Trophoblast cell (in vitro differentiated cells and primary cell): ENCODE measurements around the gene ZNF358.
A peak's percentile ranks its signal among the peaks of the same experiment; 100 is the strongest.

Source experiments
- DNase-seq, 2 donors: peaks; one replicate each; pipeline ENCODE4 v3.0.0-alpha.2; 2016
- H2AFZ ChIP-seq: 2 replicates; pipeline ENCODE4 v1.6.1; 2013; ENCODE audit warnings: low read length, moderate library complexity, mild to moderate bottlenecking; ENCODE audit not compliant: insufficient read depth, poor library complexity
- H2AK5ac ChIP-seq: 2 replicates; pipeline ENCODE4 v1.6.1; 2013; ENCODE audit warnings: mild to moderate bottlenecking, low read length
- H2BK120ac ChIP-seq: 2 replicates; pipeline ENCODE4 v1.6.1; 2013; ENCODE audit warnings: low read length, mild to moderate bottlenecking, moderate library complexity; ENCODE audit not compliant: insufficient read depth, poor library complexity
- H2BK12ac ChIP-seq: 2 replicates; pipeline ENCODE4 v1.6.1; 2013; ENCODE audit warnings: mild to moderate bottlenecking, low read length, moderate library complexity
- H2BK5ac ChIP-seq: 2 replicates; pipeline ENCODE4 v1.6.1; 2013; ENCODE audit warnings: low read length, low read depth, moderate library complexity, mild to moderate bottlenecking; ENCODE audit not compliant: poor library complexity
- H3K14ac ChIP-seq: 2 replicates; pipeline ENCODE4 v1.6.1; 2013; ENCODE audit warnings: mild to moderate bottlenecking, low read length
- H3K18ac ChIP-seq: 2 replicates; pipeline ENCODE4 v1.6.1; 2013; ENCODE audit warnings: mild to moderate bottlenecking, low read length
- H3K23ac ChIP-seq: 2 replicates; pipeline ENCODE4 v1.6.1; 2013; ENCODE audit warnings: low read length
- H3K27ac ChIP-seq: 2 replicates; pipeline ENCODE4 v1.5.1; 2013; ENCODE audit warnings: low read depth, mild to moderate bottlenecking, inconsistent platforms, low read length, moderate library complexity
- H3K27me3 ChIP-seq: 2 replicates; pipeline ENCODE4 v1.6.1; 2013; ENCODE audit warnings: inconsistent platforms, mild to moderate bottlenecking, low read length, moderate library complexity; ENCODE audit not compliant: insufficient read depth
- H3K36me3 ChIP-seq, 2 experiments: 1 replicate in 1 of 2; 2 replicates in 1 of 2; pipeline ENCODE4 v1.6.1; 2013; ENCODE audit warnings: low read length in 2 of 2, mild to moderate bottlenecking in 2 of 2, moderate library complexity in 1 of 2; ENCODE audit not compliant: insufficient read depth in 2 of 2, control insufficient read depth in 1 of 2
- H3K4ac ChIP-seq: 2 replicates; pipeline ENCODE4 v1.6.1; 2013; ENCODE audit warnings: low read depth, mild to moderate bottlenecking, low read length, moderate library complexity
- H3K4me1 ChIP-seq, 2 experiments: 1 replicate in 1 of 2; 2 replicates in 1 of 2; pipeline ENCODE4 v1.6.1; 2013; ENCODE audit warnings: low read length in 2 of 2, mild to moderate bottlenecking in 2 of 2, moderate library complexity in 1 of 2; ENCODE audit not compliant: insufficient read depth in 2 of 2, control insufficient read depth in 1 of 2
- H3K4me2 ChIP-seq: 2 replicates; pipeline ENCODE4 v1.6.1; 2013; ENCODE audit warnings: inconsistent platforms, mild to moderate bottlenecking, low read length, moderate library complexity
- H3K4me3 ChIP-seq: 2 replicates; pipeline ENCODE4 v1.5.1; 2013; ENCODE audit warnings: mild to moderate bottlenecking, low read depth, low read length, inconsistent platforms
- H3K79me1 ChIP-seq: one replicate; pipeline ENCODE4 v1.6.1; 2013; ENCODE audit warnings: low read length
- H3K79me2 ChIP-seq: 2 replicates; pipeline ENCODE4 v1.6.1; 2013; ENCODE audit warnings: low read length, mild to moderate bottlenecking; ENCODE audit not compliant: control insufficient read depth, insufficient read depth, poor library complexity
- H3K9ac ChIP-seq: 2 replicates; pipeline ENCODE4 v1.6.1; 2013; ENCODE audit warnings: mild to moderate bottlenecking, low read length
- H3K9me3 ChIP-seq: 2 replicates; pipeline ENCODE4 v1.6.1; 2013; ENCODE audit warnings: low read depth, mild to moderate bottlenecking, control low read depth, inconsistent platforms, low read length; ENCODE audit not compliant: insufficient read depth
- H4K12ac ChIP-seq: 2 replicates; pipeline ENCODE4 v1.6.1; 2013; ENCODE audit warnings: low read depth, mild to moderate bottlenecking, low read length, moderate library complexity
- H4K8ac ChIP-seq: 2 replicates; pipeline ENCODE4 v1.6.1; 2013; ENCODE audit warnings: low read depth, mild to moderate bottlenecking, low read length, moderate library complexity
- H4K91ac ChIP-seq: one replicate; pipeline ENCODE4 v1.6.1; 2013; ENCODE audit warnings: low read depth, mild to moderate bottlenecking, low read length, moderate library complexity
- WGBS: extraction: QIAGEN DNeasy Blood & Tissue Kit; methylation state at CpG from one replicate; pipeline ENCODE4 v1.1.7; 2013; ENCODE audit warnings: missing lambda C conversion rate; ENCODE audit not compliant: insufficient read length, insufficient coverage; ENCODE audit errors: extremely low coverage; 5-methylcytosine and 5-hydroxymethylcytosine counted together

The ZNF358 gene

DNA sequence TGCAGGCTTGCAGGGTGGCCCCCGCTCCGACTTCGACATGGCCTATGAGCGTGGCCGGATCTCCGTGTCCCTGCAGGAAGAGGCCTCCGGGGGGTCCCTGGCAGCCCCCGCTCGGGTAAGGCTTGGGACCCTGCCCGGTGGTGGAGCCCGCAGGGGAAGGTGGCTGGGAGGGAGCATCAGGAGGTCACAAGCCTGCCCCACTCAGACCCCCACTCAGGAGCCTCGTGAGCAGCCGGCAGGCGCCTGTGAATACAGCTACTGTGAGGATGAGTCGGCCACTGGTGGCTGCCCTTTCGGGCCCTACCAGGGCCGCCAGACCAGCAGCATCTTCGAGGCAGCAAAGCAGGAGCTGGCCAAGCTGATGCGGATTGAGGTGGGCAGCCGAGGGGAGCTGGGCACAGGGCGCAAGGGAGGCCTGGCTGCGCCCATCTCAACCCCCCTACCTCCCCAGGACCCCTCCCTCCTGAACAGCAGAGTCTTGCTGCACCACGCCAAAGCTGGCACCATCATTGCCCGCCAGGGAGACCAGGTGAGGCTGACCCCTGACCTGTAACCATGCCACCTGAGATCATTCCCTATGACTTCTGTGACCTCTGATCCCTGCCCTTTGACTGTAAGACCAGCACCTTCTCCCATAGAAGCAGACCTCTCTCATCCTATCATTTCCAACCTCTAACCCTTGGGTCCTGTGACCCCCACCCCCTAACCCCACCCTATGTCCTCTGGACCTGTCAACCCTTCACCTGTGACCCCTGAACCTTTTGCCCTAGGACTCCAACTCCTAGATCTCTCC is 26.8 kb downstream of the ZNF358 start:
- no peak overlapping the region for H3K9ac ChIP-seq
- H3K14ac ChIP-seq: no peak overlapping the region
- H3K4me2 ChIP-seq: no peak overlapping the region
- H3K4me3 ChIP-seq: peak overlapping the region; percentile 39
- H3K27ac ChIP-seq: no peak overlapping the region
- H4K8ac ChIP-seq: no peak overlapping the region
- H3K36me3 ChIP-seq: peaks cover 42 to 46% of the 10 kb centered on the region in 2 experiments
- H3K23ac ChIP-seq: no peak overlapping the region
- H2AFZ ChIP-seq: no peak overlapping the region
- no peaks in the 10 kb centered on the region for H3K27me3 ChIP-seq
- H2BK12ac ChIP-seq: no peak overlapping the region
- H3K9me3 ChIP-seq: no peaks in the 10 kb centered on the region
- H3K79me1 ChIP-seq: no peaks in the 10 kb centered on the region
- no peaks in the 10 kb centered on the region for H3K79me2 ChIP-seq
- DNase-seq: no peak
- H3K18ac ChIP-seq: no peak overlapping the region
- H2BK120ac ChIP-seq: no peak overlapping the region
- H4K12ac ChIP-seq: no peak overlapping the region
- H4K91ac ChIP-seq: no peak overlapping the region
- H3K4me1 ChIP-seq: no peaks in the 10 kb centered on the region
- H3K4ac ChIP-seq: no peak overlapping the region
- no CpG with 5 or more reads among the region's 24 CpGs for WGBS
- no peak overlapping the region for H2AK5ac ChIP-seq
- H2BK5ac ChIP-seq: no peak overlapping the region

DNA sequence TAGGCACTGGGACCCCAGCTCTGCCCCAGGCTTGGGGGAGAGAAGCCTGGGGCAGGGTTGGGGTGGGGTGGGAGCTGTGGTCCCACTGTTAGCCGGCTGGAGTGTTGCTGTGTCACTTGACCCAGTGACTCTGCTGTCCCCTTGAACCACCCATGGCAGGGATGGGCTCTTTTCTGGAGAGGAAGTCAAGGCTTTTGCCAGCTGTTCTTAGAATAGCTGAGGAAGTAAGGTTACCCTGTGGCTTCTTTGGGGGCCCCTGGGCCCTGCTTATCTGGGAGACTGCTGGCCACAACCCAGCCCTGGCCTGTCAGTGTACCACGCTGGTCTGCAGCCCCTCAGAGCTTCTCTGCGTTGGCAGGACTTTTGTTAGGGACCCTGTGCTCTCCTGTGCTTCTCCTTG is 28.7 kb downstream of the ZNF358 start:
- no peak overlapping the region for H4K8ac ChIP-seq
- H2BK12ac ChIP-seq: no peak overlapping the region
- H3K4me1 ChIP-seq: no peaks in the 10 kb centered on the region
- no CpG with 5 or more reads among the region's 3 CpGs for WGBS
- H3K9me3 ChIP-seq: no peaks in the 10 kb centered on the region
- H3K27ac ChIP-seq: no peak overlapping the region
- H3K18ac ChIP-seq: no peak overlapping the region
- H2BK120ac ChIP-seq: no peak overlapping the region
- H3K4me3 ChIP-seq: no peak overlapping the region
- H2AFZ ChIP-seq: no peak overlapping the region
- no peak overlapping the region for H2BK5ac ChIP-seq
- H3K23ac ChIP-seq: no peak overlapping the region
- H3K36me3 ChIP-seq: peaks cover 39 to 45% of the 10 kb centered on the region in 2 experiments
- no peaks in the 10 kb centered on the region for H3K79me1 ChIP-seq
- no peak overlapping the region for H3K14ac ChIP-seq
- H3K4me2 ChIP-seq: no peak overlapping the region
- no peak overlapping the region for H3K9ac ChIP-seq
- no peaks in the 10 kb centered on the region for H3K79me2 ChIP-seq
- H4K91ac ChIP-seq: no peak overlapping the region
- DNase-seq: peak in 1 of 2 donors; percentile 3
- H4K12ac ChIP-seq: no peak overlapping the region
- H2AK5ac ChIP-seq: no peak overlapping the region
- H3K4ac ChIP-seq: no peak overlapping the region
- no peaks in the 10 kb centered on the region for H3K27me3 ChIP-seq

DNA sequence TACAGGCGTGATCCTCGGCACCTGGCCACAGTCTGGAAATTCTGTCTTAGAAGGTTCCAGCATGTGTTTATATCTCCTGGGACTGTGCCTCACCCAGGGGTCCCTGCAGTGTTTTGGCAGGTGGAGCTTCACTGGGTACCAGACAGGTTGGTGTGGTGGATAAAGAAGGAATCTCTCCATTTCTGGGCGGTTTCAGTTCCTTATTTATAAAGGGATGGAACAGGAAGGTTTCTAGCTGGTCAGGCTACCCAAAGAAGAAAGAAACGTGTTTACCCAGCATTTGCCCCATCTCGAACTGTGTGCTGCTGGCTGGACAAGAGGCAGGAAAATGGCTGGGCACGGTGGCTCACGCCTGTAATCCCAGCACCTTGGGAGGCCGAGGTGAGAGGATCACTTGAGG is 29.4 kb downstream of the ZNF358 start:
- no peaks in the 10 kb centered on the region for H3K79me2 ChIP-seq
- no peak overlapping the region for H2AK5ac ChIP-seq
- no peak overlapping the region for H2BK5ac ChIP-seq
- no peak overlapping the region for H3K9ac ChIP-seq
- no peak overlapping the region for H3K4ac ChIP-seq
- H3K27ac ChIP-seq: no peak overlapping the region
- no peak overlapping the region for H3K4me3 ChIP-seq
- no peak overlapping the region for H2AFZ ChIP-seq
- no peak overlapping the region for H3K18ac ChIP-seq
- H3K14ac ChIP-seq: no peak overlapping the region
- no peak overlapping the region for H3K23ac ChIP-seq
- H3K36me3 ChIP-seq: peaks cover 36 to 44% of the 10 kb centered on the region in 2 experiments
- H3K4me2 ChIP-seq: no peak overlapping the region
- no peak for DNase-seq
- H3K9me3 ChIP-seq: no peaks in the 10 kb centered on the region
- no peak overlapping the region for H4K91ac ChIP-seq
- no peak overlapping the region for H4K12ac ChIP-seq
- no peak overlapping the region for H2BK120ac ChIP-seq
- no CpG with 5 or more reads among the region's 8 CpGs for WGBS
- no peak overlapping the region for H2BK12ac ChIP-seq
- no peaks in the 10 kb centered on the region for H3K27me3 ChIP-seq
- H3K79me1 ChIP-seq: no peaks in the 10 kb centered on the region
- no peak overlapping the region for H4K8ac ChIP-seq
- no peaks in the 10 kb centered on the region for H3K4me1 ChIP-seq

DNA sequence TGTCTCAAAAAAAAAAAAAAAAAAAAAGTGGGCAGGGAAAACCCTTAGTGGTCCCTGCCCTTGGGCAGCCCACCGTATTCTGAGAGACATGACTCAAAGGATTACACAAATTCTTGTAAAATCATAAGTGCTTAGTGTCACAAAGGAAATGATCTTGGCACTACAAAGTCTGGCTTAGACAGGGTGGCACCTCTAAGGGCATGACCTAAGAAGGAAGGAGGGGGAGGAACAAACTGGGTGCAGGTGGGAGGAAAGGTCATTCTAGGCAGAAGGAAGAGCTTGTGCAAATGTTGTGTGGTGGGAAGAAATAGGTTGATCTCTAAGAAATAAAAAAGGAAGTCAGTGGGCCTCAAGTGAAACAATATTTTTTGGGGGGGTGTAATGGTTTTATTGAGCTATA is 30.0 kb downstream of the ZNF358 start:
- no peak overlapping the region for H4K91ac ChIP-seq
- no peak overlapping the region for H4K12ac ChIP-seq
- H3K23ac ChIP-seq: no peak overlapping the region
- H3K4ac ChIP-seq: no peak overlapping the region
- H3K79me1 ChIP-seq: no peaks in the 10 kb centered on the region
- no peak overlapping the region for H2BK120ac ChIP-seq
- no peak overlapping the region for H3K18ac ChIP-seq
- H3K4me2 ChIP-seq: no peak overlapping the region
- no peak overlapping the region for H2AK5ac ChIP-seq
- H3K27ac ChIP-seq: no peak overlapping the region
- H3K9ac ChIP-seq: no peak overlapping the region
- no peak overlapping the region for H4K8ac ChIP-seq
- no peak overlapping the region for H2BK5ac ChIP-seq
- H3K4me3 ChIP-seq: no peak overlapping the region
- WGBS: no CpG with 5 or more reads among the region's 1 CpG
- no peaks in the 10 kb centered on the region for H3K9me3 ChIP-seq
- no peaks in the 10 kb centered on the region for H3K27me3 ChIP-seq
- H3K36me3 ChIP-seq: peaks cover 37 to 44% of the 10 kb centered on the region in 2 experiments
- no peak overlapping the region for H2AFZ ChIP-seq
- no peak overlapping the region for H3K14ac ChIP-seq
- no peaks in the 10 kb centered on the region for H3K79me2 ChIP-seq
- H2BK12ac ChIP-seq: no peak overlapping the region
- H3K4me1 ChIP-seq: peaks cover 0 to 1% of the 10 kb centered on the region in 2 experiments
- DNase-seq: no peak
